ENCODE data around the gene WDR62.
A peak's percentile ranks its signal among the peaks of the same experiment; 100 is the strongest.
"Not testable (repeated sequence)": the region's sequence is repeated elsewhere in the genome, so short reads cannot be mapped to it uniquely, and the experiment has no call there.

The WDR62 gene

DNA sequence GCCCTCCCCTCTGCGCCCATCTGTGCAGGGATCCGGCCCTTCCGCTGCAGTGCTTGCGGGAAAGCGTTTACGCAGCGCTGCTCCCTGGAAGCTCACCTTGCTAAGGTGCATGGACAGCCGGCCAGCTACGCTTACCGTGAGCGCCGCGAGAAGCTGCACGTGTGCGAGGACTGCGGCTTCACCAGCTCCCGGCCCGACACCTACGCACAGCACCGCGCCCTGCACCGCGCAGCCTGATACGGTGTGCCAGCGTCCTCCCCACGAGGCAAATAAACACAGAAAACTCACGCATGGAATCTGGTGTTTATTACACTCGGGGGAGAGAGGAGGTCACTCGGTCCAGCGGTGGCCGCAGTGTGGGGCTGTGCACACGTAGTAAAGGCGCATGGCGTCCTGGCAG is 58.7 kb downstream of the WDR62 start:
- no peak for DNase-seq (ENCODE audit: low read depth)

DNA sequence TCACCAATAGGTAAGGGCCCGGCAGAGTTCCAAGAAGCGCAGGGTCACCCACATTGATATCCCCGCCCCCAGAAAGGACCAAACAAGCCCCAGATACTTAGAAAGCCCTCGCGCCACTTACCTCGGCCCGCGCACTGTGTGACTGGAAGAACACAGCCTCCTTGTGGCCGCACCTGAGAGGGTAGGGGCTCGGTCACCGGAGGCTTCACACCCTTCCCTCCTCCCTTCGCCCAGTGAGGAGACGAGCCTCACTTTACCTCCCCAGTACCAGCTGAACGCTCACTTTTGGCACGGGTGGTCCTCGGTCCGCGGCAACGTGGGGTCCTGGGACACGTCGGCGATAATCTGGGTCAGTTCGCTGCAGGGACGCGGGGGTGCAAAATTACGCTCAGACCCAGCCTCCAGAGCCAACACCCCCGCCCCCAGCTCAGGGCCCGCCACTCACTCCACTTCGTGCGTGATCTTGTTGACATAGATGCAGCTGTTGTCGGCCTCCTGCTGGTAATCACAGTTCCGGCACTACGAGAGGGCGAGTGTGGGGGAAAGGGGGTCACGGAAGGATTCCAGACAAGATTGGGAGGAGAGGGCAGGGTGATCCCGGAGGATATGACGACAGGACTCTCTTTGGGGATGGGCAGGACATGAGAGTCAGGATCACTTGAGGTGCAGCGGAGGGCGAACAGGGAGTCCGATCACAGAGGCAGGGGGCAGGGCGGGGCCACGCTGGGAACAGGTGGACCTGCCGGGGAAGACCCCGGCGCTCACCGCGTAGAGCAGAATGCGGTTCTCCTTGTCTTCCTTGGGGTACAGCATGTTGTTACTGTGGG is 59.4 kb downstream of the WDR62 start:
- no peak for DNase-seq (ENCODE audit: low read depth)

DNA sequence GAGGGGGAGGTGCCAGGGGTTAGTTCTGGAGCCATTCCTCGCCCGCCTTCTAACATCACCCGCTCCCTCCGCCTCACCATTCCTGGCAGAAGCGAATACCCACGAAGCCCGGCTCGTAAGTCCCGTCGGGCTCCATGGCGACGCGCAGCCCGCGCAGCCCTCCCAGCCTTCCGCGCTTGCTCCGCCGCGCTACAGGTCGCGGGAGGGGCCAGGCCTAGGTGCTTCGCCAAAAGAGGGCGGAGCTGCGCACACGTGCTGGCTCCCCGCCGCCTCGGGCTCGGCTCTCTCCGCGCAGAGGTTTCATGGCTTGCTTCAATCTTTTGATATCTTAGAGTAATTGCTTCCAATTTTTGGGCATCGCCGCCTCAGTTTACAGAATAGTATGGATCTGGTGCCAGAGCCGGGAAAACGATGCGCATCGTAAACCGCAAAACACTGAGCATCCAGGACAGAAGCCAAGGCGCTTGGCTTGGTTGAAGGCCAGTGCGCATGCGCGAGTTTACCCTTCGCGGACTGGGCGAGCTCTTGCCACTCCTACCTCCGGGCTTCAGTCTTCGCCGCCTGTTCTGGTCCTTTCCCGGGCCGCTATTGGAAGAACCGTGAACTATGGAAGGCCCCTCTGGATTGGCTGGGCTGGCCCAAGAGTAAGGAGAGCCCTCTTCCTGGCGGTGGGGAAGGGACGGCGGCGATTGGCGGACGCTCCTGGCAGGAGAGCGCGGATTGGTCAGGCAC is 60.2 kb downstream of the WDR62 start, which contains the start of gene POLR2I:
Gene POLR2I, minus strand, starts transcription at position 155 of the 732 bp plus-strand sequence. Its CDS starts 19 bp downstream, at position 136.
- peak; percentile 100 for DNase-seq (ENCODE audit: low read depth)

DNA sequence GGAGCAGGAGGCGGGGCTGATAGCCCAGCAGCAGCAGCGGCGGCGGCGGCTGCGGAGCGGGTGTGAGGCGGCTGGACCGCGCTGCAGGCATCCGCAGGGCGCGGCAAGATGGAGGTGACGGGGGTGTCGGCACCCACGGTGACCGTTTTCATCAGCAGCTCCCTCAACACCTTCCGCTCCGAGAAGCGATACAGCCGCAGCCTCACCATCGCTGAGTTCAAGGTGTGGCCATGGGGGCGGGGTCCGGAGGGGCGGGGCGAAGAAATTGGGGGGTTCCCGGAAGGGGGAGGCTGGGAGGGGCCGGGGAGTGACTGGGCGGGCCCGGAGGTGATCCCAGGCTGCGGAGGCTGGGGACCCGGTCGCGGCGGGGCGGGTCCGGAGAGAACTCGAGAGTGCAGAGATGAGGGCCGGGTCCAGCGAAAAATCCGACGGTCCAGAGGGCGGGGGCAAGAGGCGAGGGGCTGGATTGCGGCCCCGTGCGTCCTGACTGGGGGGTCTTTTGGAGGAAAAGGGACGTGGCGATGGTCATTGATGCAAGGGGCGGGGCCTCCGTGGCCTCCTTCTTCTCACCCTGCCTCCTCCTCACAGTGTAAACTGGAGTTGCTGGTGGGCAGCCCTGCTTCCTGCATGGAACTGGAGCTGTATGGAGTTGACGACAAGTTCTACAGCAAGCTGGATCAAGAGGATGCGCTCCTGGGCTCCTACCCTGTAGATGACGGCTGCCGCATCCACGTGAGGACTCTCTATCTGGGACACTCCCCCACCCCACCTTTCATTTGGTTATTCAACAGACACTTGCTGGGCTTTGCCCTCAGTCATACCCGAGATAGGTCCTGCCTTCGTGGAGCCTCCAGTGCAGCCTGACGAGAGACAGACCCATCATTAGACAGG is 61.0 kb downstream of the WDR62 start, which contains the start of gene TBCB:
Gene TBCB, plus strand, starts transcription at position 16 of the 891 bp plus-strand sequence. Its CDS starts 93 bp downstream, at position 109.
- DNase-seq (ENCODE audit: low read depth), result peak; percentile 84

DNA sequence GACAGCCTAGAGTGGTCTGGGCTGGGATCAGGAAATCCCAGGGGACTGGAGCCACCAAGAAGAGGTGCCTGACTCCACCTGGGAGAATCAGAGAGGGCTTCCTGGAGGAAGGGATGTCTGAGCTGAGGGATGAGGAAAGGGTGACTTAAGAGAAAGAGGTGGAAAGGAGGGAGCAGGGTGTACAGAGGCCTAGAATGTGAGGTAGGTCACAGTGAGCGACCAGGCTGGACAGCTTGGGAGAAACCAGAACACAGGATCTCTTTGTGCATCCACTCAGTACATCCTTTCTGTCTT is 61.6 kb downstream of the WDR62 start:
- DNase-seq (ENCODE audit: low read depth), result no peak

DNA sequence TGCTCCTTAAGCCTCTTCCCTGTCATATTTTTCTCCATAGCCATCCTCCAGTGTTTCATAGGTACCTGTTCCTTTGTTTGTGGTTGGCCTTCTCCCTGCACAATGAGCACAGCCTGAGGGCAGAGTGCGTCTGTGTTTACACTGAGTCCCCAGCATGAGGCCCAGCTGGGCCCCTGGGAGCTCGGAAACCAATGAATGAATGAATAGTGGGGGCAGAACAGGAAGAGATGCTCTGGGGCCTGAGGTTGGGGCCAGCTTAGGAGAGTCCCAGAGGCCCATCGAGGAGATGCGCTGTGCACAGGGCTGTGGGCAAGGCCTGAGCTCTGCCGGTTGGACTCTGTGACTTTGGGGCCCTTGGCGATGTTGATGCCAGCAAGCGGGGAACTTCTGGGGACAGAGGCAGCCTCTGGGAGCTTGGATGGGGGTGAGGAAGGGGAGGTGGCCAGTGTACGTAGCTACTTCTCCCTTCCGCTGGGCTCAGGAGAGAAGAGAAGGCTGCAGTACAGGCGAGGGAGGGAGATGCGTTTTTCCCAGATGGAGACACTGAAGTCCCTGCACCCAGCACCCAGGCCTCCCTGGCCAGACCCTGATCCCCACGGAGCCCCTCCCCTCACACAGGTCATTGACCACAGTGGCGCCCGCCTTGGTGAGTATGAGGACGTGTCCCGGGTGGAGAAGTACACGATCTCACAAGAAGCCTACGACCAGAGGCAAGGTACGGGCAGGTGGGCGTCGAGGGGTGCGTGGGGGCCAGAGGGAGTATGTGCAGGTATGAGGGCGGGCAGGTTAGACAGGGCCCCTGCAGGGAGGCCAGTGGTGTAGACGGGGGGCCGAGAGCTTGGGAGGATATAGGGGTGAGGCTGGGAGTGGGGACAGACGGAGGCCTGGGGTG is 65.6 kb downstream of the WDR62 start:
- no peak for DNase-seq (ENCODE audit: low read depth)

DNA sequence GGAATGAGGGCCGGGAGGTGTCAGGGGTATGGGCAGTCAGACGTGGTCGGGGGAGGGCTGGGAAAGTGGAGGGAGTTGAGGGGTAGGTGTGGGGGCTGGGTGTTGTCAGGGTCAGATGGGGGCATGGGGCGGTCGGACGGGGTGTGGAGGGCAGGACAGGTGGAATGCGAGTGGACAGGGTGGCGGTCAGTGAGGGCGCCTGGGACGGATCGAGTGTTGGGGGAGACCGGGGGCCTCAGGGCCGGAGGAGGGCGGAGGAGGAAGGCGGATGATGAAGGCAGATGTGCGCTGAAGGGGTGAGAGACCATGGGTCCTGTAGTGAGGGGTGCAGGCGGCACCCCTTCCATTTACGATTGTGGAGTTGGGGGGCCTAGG is 66.3 kb downstream of the WDR62 start:
- no peak for DNase-seq (ENCODE audit: low read depth)

DNA sequence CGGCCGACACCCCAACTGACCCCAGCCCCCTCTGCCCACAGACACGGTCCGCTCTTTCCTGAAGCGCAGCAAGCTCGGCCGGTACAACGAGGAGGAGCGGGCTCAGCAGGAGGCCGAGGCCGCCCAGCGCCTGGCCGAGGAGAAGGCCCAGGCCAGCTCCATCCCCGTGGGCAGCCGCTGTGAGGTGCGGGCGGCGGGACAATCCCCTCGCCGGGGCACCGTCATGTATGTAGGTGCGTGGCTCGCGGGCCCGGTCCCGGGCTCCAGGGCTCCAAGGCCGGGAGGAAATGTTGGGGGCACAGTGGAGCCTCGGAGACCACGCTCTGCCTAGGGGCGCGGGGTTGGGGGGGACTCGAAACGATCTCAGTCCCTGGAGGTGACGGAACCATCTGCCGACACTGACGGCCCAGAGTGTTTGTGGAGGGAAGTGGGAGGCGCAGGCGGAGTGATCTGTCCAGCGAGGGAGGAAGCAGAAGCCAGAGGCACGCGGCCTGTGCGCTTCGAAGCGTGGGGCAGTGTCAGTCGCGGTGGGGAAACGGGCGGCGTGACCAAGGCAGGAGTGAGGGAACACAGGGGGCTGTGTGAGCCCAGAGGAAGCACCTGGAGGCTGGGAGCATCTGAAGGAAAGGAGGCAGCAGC is 66.9 kb downstream of the WDR62 start:
- no peak for DNase-seq (ENCODE audit: low read depth)

DNA sequence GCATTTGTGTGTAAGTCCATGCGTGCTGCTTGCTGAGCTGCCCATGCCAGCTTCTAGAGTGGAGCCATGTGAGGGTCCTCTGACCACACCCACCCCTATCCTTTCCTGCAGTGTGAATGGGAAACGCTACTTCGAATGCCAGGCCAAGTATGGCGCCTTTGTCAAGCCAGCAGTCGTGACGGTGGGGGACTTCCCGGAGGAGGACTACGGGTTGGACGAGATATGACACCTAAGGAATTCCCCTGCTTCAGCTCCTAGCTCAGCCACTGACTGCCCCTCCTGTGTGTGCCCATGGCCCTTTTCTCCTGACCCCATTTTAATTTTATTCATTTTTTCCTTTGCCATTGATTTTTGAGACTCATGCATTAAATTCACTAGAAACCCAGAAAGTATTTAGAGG is 70.9 kb downstream of the WDR62 start:
- no peak for DNase-seq (ENCODE audit: low read depth)

DNA sequence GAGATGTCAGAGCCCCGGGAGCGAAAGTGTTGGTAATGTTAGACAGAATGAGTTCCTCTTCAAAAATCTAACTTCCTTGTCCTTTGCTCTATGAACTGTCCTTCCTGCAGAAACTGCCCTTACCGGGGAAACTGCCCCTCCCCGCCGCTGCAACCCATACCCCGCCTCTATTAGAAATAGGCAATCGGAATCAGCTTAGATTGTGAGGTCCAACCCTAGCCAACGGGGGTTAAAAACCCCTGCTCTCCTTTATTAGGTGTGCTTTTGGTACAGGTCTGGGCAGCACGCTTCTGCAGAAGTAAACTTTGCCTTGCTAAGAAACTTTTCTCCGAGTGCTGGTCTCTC is 73.7 kb downstream of the WDR62 start:
- no peak for DNase-seq (ENCODE audit: low read depth)

DNA sequence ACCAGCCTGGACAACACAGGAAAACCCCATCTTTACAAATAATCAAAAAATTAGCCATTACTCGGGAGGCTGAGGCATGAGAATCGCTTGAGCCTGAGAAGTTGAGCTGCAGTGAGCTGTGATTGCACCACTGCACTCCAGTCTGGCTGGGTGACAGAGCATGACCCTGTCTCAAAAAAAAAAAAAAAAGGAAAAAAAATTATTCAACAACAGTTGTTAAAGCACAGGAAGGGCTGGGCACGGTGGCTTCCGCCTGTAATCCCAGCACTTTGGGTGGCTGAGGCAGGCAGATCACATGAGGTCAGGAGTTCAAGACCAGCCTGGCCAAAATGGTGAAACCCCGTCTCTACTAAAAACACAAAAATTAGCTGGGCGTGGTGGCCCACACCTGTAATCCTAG is 76.5 kb downstream of the WDR62 start:
- DNase-seq (ENCODE audit: low read depth), result not testable (repeated sequence)

DNA sequence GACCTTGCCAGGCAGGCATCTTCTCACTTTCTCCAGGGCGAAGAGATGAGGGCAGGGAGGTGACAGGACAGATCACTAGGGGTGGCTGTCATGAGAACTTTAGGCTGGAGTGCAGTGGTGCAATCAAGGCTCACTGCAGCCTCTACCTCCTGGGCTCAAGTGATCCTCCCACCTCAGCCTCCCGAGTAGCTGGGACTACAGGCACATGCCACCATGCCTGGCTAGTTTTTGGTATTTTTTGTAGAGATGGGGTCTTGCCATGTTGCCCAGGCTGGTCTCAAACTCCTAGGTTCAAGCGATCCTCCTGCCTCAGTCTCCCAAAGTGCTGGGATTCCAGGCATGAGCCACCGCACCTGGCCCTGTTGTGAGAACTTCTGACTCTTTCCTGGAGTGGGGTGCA is 80.2 kb downstream of the WDR62 start:
- DNase-seq (ENCODE audit: low read depth), result not testable (repeated sequence)

DNA sequence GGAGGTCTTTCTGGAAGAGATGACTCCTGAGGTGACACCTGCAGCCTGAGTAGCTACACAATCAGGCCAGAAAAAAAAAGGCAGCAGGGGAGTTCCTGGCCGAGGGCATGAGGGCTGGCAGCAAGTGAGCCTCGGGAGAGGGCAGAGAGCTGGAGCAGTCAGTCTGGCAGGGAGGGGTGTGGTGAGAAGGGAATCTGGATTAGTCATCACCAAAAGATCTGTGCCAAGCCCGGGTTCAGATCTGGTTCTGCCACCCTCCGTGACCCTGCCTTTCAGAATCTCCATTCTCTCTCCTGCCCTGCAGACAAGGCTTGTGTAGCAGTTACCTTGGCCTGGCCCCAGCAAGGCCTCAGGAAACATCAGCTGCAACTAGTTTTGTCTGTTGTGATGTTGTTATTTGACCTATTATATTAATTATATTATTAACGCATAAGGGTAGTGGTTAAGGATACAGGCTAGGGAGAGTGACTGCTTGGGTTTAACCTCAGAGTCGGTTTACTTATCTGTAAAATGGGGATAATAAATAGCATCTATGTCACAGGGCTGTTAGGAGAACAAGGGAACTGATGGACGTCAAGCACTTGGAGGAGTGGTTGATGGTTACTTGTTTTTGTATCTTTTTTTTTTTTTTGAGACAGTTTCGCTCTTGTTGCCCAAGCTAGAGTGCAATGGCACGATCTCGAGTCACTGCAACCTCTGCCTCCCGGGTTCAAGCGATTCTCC is 82.4 kb downstream of the WDR62 start:
- DNase-seq (ENCODE audit: low read depth), result no peak

DNA sequence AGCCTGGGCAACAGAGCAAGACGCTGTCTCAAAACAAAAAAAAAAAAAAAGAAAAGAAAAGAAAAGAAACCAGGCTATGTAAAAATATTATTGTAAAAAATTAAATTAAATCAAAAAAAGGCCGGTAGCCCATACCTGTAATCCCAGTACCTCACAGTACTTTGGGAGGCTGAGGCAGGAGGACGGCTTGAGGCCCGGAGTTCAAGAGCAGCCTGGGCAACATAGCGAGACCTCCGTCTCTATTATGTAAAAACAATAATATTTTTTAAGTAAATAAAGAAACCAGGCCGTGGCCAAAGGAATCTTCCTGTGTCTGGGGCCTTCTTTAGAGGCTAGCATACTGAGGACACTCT is 84.4 kb downstream of the WDR62 start:
- no peak for DNase-seq (ENCODE audit: low read depth)

DNA sequence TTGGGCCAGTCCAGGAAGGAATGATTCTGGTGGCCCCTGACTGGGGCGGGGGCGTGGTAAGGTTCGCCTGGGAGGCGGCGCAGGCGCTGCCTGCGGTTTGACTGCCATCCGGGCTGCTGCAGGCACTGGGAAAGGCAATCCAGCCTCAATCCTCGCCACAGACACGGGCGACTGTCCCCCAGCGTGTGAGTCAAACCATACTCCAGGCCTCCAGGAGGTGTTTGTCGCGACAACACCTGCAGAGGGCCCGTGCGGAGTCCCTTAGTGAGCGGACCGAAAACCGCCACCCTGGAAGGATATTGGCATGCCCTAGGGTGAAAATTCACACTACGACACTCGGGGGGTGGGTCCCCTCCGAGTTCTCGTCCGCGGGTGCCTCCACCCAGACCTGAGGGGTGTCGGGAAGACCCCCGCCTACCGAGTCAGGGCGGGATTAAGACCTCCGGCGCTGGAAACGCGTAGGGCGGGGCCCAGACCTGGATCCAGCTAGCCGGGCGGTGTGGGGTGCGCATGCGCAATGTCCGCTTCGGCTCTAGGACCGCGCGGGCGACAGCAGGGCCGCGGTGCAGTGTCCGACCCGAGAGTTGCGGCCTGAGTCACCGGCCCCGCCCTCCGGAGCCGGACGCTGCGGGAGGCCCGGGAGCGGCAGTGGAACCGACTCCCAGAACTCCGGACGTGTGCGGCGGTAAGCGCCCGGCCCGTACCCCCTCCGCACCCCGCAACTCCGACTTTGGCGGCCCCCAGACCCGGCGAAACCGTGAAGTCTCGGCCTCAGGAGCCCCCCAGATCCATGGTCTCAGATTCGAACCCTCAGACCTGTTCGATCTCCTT is 85.0 kb downstream of the WDR62 start, which contains the start of gene CAPNS1:
Gene CAPNS1, plus strand, starts transcription at position 594 of the 831 bp plus-strand sequence. CDS start 946 bp downstream, outside the sequence.
- peak; percentile 84 for DNase-seq (ENCODE audit: low read depth)

DNA sequence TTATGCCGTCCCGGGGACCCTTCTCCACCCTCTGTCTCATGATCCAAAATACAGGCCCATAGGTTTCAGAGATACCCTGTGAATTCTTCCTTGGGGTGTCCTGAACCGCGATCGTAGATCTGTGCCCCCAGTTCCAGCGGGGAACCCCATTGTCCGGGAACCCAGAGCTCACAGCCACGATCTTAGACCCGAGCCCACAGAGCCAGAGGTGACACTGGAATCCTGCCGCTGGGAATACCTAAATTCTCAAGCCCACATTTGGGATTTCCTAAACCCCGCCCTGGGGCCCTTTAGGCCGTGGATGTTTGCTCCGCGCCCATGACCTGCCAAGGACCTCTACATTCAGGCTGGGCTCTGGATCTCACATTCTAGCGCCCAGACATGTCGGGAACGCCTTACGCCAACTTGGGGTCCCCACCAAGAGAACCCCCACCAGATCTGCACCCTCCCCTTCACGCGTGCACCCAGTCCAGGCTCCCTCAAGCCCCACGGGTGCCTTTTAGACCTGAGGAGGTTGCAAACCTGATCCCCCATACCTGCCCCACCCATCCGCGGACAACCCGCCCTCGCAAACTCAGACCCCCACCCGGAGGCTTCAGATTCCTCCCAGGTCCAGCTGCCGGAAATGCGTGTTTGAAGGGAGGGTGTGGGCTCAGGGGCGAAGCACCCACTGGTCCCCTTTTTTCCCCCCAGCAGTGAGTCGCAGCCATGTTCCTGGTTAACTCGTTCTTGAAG is 85.8 kb downstream of the WDR62 start:
- DNase-seq (ENCODE audit: low read depth), result no peak

DNA sequence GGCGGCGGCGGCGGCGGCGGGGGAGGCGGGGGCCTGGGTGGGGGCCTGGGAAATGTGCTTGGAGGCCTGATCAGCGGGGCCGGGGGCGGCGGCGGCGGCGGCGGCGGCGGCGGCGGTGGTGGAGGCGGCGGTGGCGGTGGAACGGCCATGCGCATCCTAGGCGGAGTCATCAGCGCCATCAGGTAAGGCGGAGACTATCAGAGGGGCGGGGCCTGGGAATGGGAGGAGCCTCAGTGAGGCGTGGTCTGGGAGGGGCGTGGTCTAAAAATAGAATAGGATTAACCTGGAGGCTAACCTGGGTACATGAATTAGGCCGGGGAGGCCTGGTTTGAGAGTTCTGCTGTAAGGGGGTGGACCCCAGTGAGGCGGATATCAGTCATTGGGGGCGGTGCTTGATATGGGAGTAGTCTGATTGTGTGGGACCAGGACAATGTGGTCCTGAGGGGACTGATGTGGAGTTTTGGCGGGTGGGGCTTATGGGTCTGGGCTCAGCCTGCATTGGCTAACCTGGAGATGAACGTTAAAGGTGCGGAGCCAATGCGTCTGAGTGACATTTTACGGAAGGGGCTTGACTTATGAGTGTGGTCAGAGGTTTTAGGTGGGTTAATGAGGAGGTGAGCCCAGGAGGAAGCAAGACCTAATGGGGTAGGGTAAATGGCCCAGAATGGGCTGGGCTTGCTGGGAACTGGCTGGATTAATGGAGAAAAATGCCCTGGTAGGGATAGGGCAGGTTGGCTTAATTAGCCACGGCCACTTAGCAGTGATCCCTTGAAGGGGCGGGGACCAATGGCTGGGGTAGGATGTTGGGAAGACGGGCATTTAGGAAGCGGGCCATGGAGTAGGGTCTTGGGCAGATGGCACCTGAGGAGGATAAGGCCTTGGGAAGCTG is 86.6 kb downstream of the WDR62 start:
- DNase-seq (ENCODE audit: low read depth), result peak; percentile 77

DNA sequence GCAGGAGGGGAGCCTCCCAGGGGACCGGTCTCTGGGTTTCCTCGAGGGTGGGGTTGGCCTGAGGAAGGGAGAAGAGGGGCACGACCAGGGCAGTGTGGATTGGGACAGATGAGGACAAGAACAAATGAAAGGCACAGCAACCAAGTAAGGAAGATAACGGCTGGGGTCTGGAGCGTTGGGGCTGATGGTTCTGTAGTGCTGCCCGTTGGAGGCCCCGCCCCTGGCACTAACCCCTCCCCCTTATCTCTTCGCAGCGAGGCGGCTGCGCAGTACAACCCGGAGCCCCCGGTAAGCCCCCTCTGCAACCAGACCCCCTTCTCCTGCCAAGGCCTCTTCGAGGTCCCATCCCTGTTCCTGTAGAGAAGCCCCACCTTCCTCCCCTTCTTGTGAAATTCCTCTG is 87.3 kb downstream of the WDR62 start:
- no peak for DNase-seq (ENCODE audit: low read depth)
